HUES64 (cell line): ENCODE data around the gene FNBP1.

Experiments used
- H3K27ac ChIP-seq: 2 replicates; pipeline ENCODE4 v1.7.0; 2013; ENCODE audit warnings: low read depth, low read length, inconsistent platforms
- H3K27me3 ChIP-seq: 2 replicates; pipeline ENCODE4 v1.6.1; 2013; ENCODE audit warnings: mild to moderate bottlenecking, low read length; ENCODE audit not compliant: insufficient read depth
- H3K36me3 ChIP-seq: 2 replicates; pipeline ENCODE4 v1.6.1; 2013; ENCODE audit warnings: mild to moderate bottlenecking, low read length; ENCODE audit not compliant: insufficient read depth
- H3K4me1 ChIP-seq: 2 replicates; pipeline ENCODE4 v1.6.1; 2013; ENCODE audit warnings: mild to moderate bottlenecking, low read length, moderate library complexity; ENCODE audit not compliant: insufficient read depth
- H3K4me3 ChIP-seq: 2 replicates; pipeline ENCODE4 v1.5.1; 2013; ENCODE audit warnings: mild to moderate bottlenecking, low read length, moderate library complexity
- H3K9ac ChIP-seq: 2 replicates; pipeline ENCODE4 v1.6.1; 2013; ENCODE audit warnings: mild to moderate bottlenecking, low read depth, low read length
- H3K9me3 ChIP-seq: 2 replicates; pipeline ENCODE4 v1.6.1; 2013; ENCODE audit warnings: low read depth, low read length; ENCODE audit not compliant: insufficient read depth
- WGBS: fragments of 150-250, 120-280 bp; methylation state at CpG from one replicate; pipeline ENCODE4 v1.1.7; 2013; ENCODE audit warnings: missing lambda C conversion rate; 5-methylcytosine and 5-hydroxymethylcytosine counted together

Gene FNBP1

GRCh38 chr9:129868023-129868871, 174.7 kb downstream of the FNBP1 start:
- Histone ChIP-seq H3K36me3 (no peaks in the 10 kb centered on the region), H3K27me3 (no peaks in the 10 kb centered on the region), H3K4me3 (no peak overlapping the region), H3K4me1 (no peaks in the 10 kb centered on the region), H3K27ac (no peak overlapping the region), H3K9me3 (no peaks in the 10 kb centered on the region), H3K9ac (no peak overlapping the region)
- WGBS, result 89% methylated on average over 48 of the region's 48 CpGs

- WGBS, result 82% methylated on average over 16 of the region's 17 CpGs
- H3K27me3 ChIP-seq, result no peaks in the 10 kb centered on the region
- no peaks in the 10 kb centered on the region for H3K36me3 ChIP-seq
- no peak overlapping the region for H3K27ac ChIP-seq
- no peak overlapping the region for H3K4me3 ChIP-seq
- no peaks in the 10 kb centered on the region for H3K9me3 ChIP-seq
- H3K4me1 ChIP-seq, result no peaks in the 10 kb centered on the region
- H3K9ac ChIP-seq, result no peak overlapping the region
Measured at GRCh38 chr9:129867136-129868022, 175.6 kb downstream of the FNBP1 start.

GRCh38 chr9:129866394-129867135, 176.4 kb downstream of the FNBP1 start:
- no peaks in the 10 kb centered on the region for H3K4me1 ChIP-seq
- H3K36me3 ChIP-seq, result peaks cover 4% of the 10 kb centered on the region; the same call in 1 of the 2 replicates
- no peaks in the 10 kb centered on the region for H3K27me3 ChIP-seq
- 86% methylated on average over 17 of the region's 17 CpGs for WGBS
- H3K9me3 ChIP-seq, result no peaks in the 10 kb centered on the region
- H3K27ac ChIP-seq, result no peak overlapping the region
- H3K9ac ChIP-seq, result no peak overlapping the region
- H3K4me3 ChIP-seq, result no peak overlapping the region

- Histone ChIP-seq H3K9me3 (no peaks in the 10 kb centered on the region), H3K36me3 (peaks cover 8% of the 10 kb centered on the region; the same call in 1 of the 2 replicates), H3K9ac (no peak overlapping the region), H3K4me3 (no peak overlapping the region), H3K27ac (no peak overlapping the region), H3K4me1 (no peaks in the 10 kb centered on the region), H3K27me3 (no peaks in the 10 kb centered on the region)
- 81% methylated on average over 14 of the region's 14 CpGs for WGBS
Measured at GRCh38 chr9:129865668-129866320, 177.2 kb downstream of the FNBP1 start.

- WGBS, result 62% methylated on average over 11 of the region's 11 CpGs
- Histone ChIP-seq H3K9ac (no peak overlapping the region), H3K27ac (no peak overlapping the region), H3K9me3 (no peaks in the 10 kb centered on the region), H3K36me3 (peaks cover 8% of the 10 kb centered on the region; the same call in 1 of the 2 replicates), H3K27me3 (no peaks in the 10 kb centered on the region), H3K4me1 (no peaks in the 10 kb centered on the region), H3K4me3 (no peak overlapping the region)
Measured at GRCh38 chr9:129864991-129865647, 177.9 kb downstream of the FNBP1 start.

GRCh38 chr9:129863059-129863690, 179.8 kb downstream of the FNBP1 start:
- Histone ChIP-seq H3K9ac (no peak overlapping the region), H3K27me3 (no peaks in the 10 kb centered on the region), H3K4me3 (no peak overlapping the region), H3K9me3 (no peaks in the 10 kb centered on the region), H3K27ac (no peak overlapping the region), H3K4me1 (no peaks in the 10 kb centered on the region), H3K36me3 (peaks cover 8% of the 10 kb centered on the region; the same call in 1 of the 2 replicates)
- 87% methylated on average over 14 of the region's 14 CpGs for WGBS

GRCh38 chr9:129861447-129861827, 181.6 kb downstream of the FNBP1 start:
- Histone ChIP-seq H3K27ac (no peak overlapping the region), H3K9ac (no peak overlapping the region), H3K36me3 (peaks cover 8% of the 10 kb centered on the region; the same call in 1 of the 2 replicates), H3K9me3 (no peaks in the 10 kb centered on the region), H3K27me3 (no peaks in the 10 kb centered on the region), H3K4me3 (no peak overlapping the region), H3K4me1 (no peaks in the 10 kb centered on the region)
- WGBS, result 86% methylated on average over 12 of the region's 12 CpGs

GRCh38 chr9:129860653-129861446, 182.1 kb downstream of the FNBP1 start:
- Histone ChIP-seq H3K9ac (no peak overlapping the region), H3K4me3 (no peak overlapping the region), H3K4me1 (no peaks in the 10 kb centered on the region), H3K9me3 (no peaks in the 10 kb centered on the region), H3K27me3 (no peaks in the 10 kb centered on the region), H3K36me3 (peaks cover 8% of the 10 kb centered on the region; the same call in 1 of the 2 replicates), H3K27ac (no peak overlapping the region)
- 73% methylated on average over 11 of the region's 11 CpGs for WGBS

GRCh38 chr9:129858167-129858962, 184.6 kb downstream of the FNBP1 start:
- no peak overlapping the region for H3K4me3 ChIP-seq
- H3K27me3 ChIP-seq, result no peaks in the 10 kb centered on the region
- WGBS, result 86% methylated on average over 11 of the region's 11 CpGs
- no peaks in the 10 kb centered on the region for H3K4me1 ChIP-seq
- peaks cover 25% of the 10 kb centered on the region for H3K36me3 ChIP-seq
- no peak overlapping the region for H3K9ac ChIP-seq
- no peaks in the 10 kb centered on the region for H3K9me3 ChIP-seq
- no peak overlapping the region for H3K27ac ChIP-seq
